B cell (primary cell): ENCODE measurements around the gene EEA1. TPM values are rescaled to one million over a fixed set of nuclear protein-coding genes. Genes with fewer than 3 reads are reported as not detected.

ENCODE experiments used
- ATAC-seq: fragments of 200-7000 bp; cut with Tn5 transposase; one replicate; pipeline ENCODE4 v1.10.0; 2021; ENCODE audit warnings: low read depth, mild to moderate bottlenecking, moderate number of reproducible peaks, moderate library complexity
- CTCF ChIA-PET: fragments of 350-600 bp; sonication (Branson Sonifier 250); formaldehyde crosslinking; loops from one replicate; lab custom pipeline; 2021; ENCODE audit warnings: antibody characterized with exemption, inconsistent platforms; lab: Charles Lee
- POLR2A ChIA-PET: fragments of 350-600 bp; sonication (Branson Sonifier 250); formaldehyde crosslinking; loops from one replicate; lab custom pipeline; 2021; ENCODE audit warnings: antibody characterized with exemption; lab: Charles Lee
- DNase-seq: peaks from one replicate; pipeline ENCODE4 v3.0.0; 2013
- H2AFZ ChIP-seq: 2 replicates; pipeline ENCODE4 v1.6.1; 2012; ENCODE audit warnings: mild to moderate bottlenecking, low read depth, low read length; ENCODE audit not compliant: insufficient read depth, poor library complexity, severe bottlenecking
- H3K27ac ChIP-seq, 2 donors: 1 replicate in 1 of 2; 2 replicates in 1 of 2; pipeline ENCODE4 v1.5.1; 2012 to 2013; ENCODE audit warnings: low read length in 2 of 2, mild to moderate bottlenecking in 2 of 2, moderate library complexity in 1 of 2
- H3K27me3 ChIP-seq, 4 experiments: fragments of 200-600 bp in 1 of 4; sonication (generic) in 1 of 4; replicated peaks in 1 of 4; 1 replicate in 2 of 4; 2 replicates in 2 of 4; pipeline versions ENCODE4 v1.6.1 to v1.7.0; 2013 to 2016; ENCODE audit warnings: low read length in 3 of 4, mild to moderate bottlenecking in 2 of 4, mixed read lengths in 1 of 4, moderate library complexity in 1 of 4; ENCODE audit not compliant: insufficient read depth in 4 of 4, control insufficient read depth in 3 of 4; ENCODE audit errors: control extremely low read depth in 1 of 4
- H3K36me3 ChIP-seq, 2 experiments: replicated peaks in 1 of 2; 1 replicate in 1 of 2; 2 replicates in 1 of 2; pipeline versions ENCODE4 v1.6.1 to v1.7.1; 2013; ENCODE audit warnings: low read length in 1 of 2; ENCODE audit not compliant: insufficient read depth in 2 of 2, control insufficient read depth in 1 of 2; ENCODE audit errors: control extremely low read depth in 1 of 2, extremely low read depth in 1 of 2
- H3K4me1 ChIP-seq, 2 donors: fragments of 200-600 bp in 1 of 2; sonication (generic) in 1 of 2; 1 replicate in 1 of 2; 2 replicates in 1 of 2; pipeline versions ENCODE4 v1.5.1 to v1.6.1; 2013 to 2017; ENCODE audit warnings: low read length in 2 of 2; ENCODE audit not compliant: control insufficient read depth in 2 of 2, insufficient read depth in 2 of 2
- H3K4me2 ChIP-seq: replicated peaks from 2 replicates; pipeline ENCODE3; 2012; ENCODE audit warnings: mild to moderate bottlenecking, low read depth, low read length; ENCODE audit not compliant: poor library complexity, severe bottlenecking
- H3K4me3 ChIP-seq, 5 experiments: fragments of 200-600 bp in 1 of 5; sonication (generic) in 1 of 5; 1 replicate in 3 of 5; 2 replicates in 2 of 5; pipeline versions ENCODE4 v1.5.1 to v1.7.0; 2011 to 2016; ENCODE audit warnings: low read length in 4 of 5, mild to moderate bottlenecking in 4 of 5, low read depth in 2 of 5, control low read depth in 1 of 5, moderate library complexity in 1 of 5; ENCODE audit not compliant: insufficient read depth in 1 of 5; ENCODE audit errors: control extremely low read depth in 1 of 5, extremely low read depth in 1 of 5
- H3K79me2 ChIP-seq: fragments of 200-600 bp; sonication (generic); one replicate; pipeline ENCODE4 v1.6.0; 2016; ENCODE audit warnings: low read length; ENCODE audit not compliant: control insufficient read depth, insufficient read depth
- H3K9ac ChIP-seq: fragments of 200-600 bp; sonication (generic); 2 replicates; pipeline ENCODE4 v1.6.1; 2017; ENCODE audit warnings: mild to moderate bottlenecking, low read length, moderate library complexity
- H3K9me3 ChIP-seq, 3 donors: one replicate each; pipeline versions ENCODE4 v1.6.1 to v1.7.1; 2013; ENCODE audit warnings: low read length in 2 of 3; ENCODE audit not compliant: control insufficient read depth in 2 of 3, insufficient read depth in 1 of 3; ENCODE audit errors: control extremely low read depth in 1 of 3
- H4K20me1 ChIP-seq: 2 replicates; pipeline ENCODE4 v1.6.0; 2012; ENCODE audit warnings: mild to moderate bottlenecking, low read length; ENCODE audit not compliant: insufficient read depth, control insufficient read depth, poor library complexity, severe bottlenecking
- H3K27ac Mint-ChIP-seq: one replicate; pipeline ENCODE4 v1.8.0; 2021; ENCODE audit warnings: mixed read lengths
- H3K27me3 Mint-ChIP-seq: one replicate; pipeline ENCODE4 v1.8.0; 2021; ENCODE audit warnings: mixed read lengths
- H3K4me1 Mint-ChIP-seq: one replicate; pipeline ENCODE4 v1.8.0; 2021; ENCODE audit warnings: mixed read lengths
- H3K4me3 Mint-ChIP-seq: one replicate; pipeline ENCODE4 v1.8.0; 2021; ENCODE audit warnings: mixed read lengths
- H3K9me3 Mint-ChIP-seq: one replicate; pipeline ENCODE4 v1.8.0; 2022; ENCODE audit warnings: mixed read lengths; ENCODE audit not compliant: insufficient read depth
- EZH2 ChIP-seq: IDR thresholded peaks from 2 replicates; pipeline ENCODE4 v1.6.1; 2012; ENCODE audit warnings: borderline replicate concordance, low read depth, mild to moderate bottlenecking, moderate library complexity, low read length; ENCODE audit not compliant: insufficient read depth, poor library complexity, severe bottlenecking
- WGBS: methylation state at CpG from one replicate; pipeline ENCODE4 v1.1.5; 2013; ENCODE audit warnings: missing lambda C conversion rate; ENCODE audit not compliant: insufficient coverage; 5-methylcytosine and 5-hydroxymethylcytosine counted together
- intact Hi-C: fragments of 100-400 bp; cut with micrococcal nuclease; formaldehyde crosslinking; loops from one replicate; pipeline ENCODE4 v1.10.0; 2022
- polyA plus RNA-seq: library from polyadenylated mRNA; depleted of rRNA; stranded (reverse); fragments of >200 nt; gene quantifications from 2 replicates; pipeline ENCODE4 v1.2.3, GENCODE V29; 2012
- total RNA-seq, 2 donors: library from RNA; stranded (reverse); fragments of 120-200 nt in 1 of 2; gene quantifications; 1 replicate in 1 of 2; 2 replicates in 1 of 2; pipeline versions ENCODE4 v1.2.3 to v1.2.4, GENCODE V29; 2013 to 2022
- TF ChIP-seq, protein P1 (sequence below): fragments of 200-600 bp; IDR thresholded peaks from one replicate; pipeline ENCODE4 v1.8.0; 2022; ENCODE audit warnings: antibody characterized with exemption, mild to moderate bottlenecking

Gene EEA1
- total and polyA plus RNA-seq, 2 donors (not counting 1 experiment from before 2014, with no cell fraction given): 1.8 to 26.3 TPM

- Histone ChIP-seq H3K79me2 (peaks cover 76% of the 10 kb centered on the region), H3K27me3 (no peaks in the 10 kb centered on the region), H3K9ac (no peak overlapping the region), H4K20me1 (peaks cover 20% of the 10 kb centered on the region), H3K36me3 (no peaks in the 10 kb centered on the region), H3K4me1 (peaks cover 3 to 6% of the 10 kb centered on the region in 2 donors), H2AFZ (no peak overlapping the region), H3K27ac (no peak overlapping the region), H3K9me3 (peaks cover 0 to 9% (median 3%) of the 10 kb centered on the region in 3 donors), H3K4me2 (no peak overlapping the region), H3K4me3 (no peak overlapping the region)
- 67% methylated on average over 6 of the region's 9 CpGs for WGBS
- H3K4me1 Mint-ChIP-seq: peaks cover 15% of the 10 kb centered on the region
- no peaks in the 10 kb centered on the region for H3K27me3 Mint-ChIP-seq
- ATAC-seq: no peak
- intact Hi-C loops: no loop called here
- TF ChIP-seq EZH2: no peak
- TF ChIP-seq, protein P1, sequence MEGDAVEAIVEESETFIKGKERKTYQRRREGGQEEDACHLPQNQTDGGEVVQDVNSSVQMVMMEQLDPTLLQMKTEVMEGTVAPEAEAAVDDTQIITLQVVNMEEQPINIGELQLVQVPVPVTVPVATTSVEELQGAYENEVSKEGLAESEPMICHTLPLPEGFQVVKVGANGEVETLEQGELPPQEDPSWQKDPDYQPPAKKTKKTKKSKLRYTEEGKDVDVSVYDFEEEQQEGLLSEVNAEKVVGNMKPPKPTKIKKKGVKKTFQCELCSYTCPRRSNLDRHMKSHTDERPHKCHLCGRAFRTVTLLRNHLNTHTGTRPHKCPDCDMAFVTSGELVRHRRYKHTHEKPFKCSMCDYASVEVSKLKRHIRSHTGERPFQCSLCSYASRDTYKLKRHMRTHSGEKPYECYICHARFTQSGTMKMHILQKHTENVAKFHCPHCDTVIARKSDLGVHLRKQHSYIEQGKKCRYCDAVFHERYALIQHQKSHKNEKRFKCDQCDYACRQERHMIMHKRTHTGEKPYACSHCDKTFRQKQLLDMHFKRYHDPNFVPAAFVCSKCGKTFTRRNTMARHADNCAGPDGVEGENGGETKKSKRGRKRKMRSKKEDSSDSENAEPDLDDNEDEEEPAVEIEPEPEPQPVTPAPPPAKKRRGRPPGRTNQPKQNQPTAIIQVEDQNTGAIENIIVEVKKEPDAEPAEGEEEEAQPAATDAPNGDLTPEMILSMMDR: no peak
- H3K27ac Mint-ChIP-seq: no peak overlapping the region
- CTCF ChIA-PET: no interaction called here
- no peaks in the 10 kb centered on the region for H3K9me3 Mint-ChIP-seq
- no peak for DNase-seq
- H3K4me3 Mint-ChIP-seq: no peak overlapping the region
- POLR2A ChIA-PET: no interaction called here
Measured at GRCh38 chr12:92905258-92905810, 23.8 kb downstream of the EEA1 start.

DNA sequence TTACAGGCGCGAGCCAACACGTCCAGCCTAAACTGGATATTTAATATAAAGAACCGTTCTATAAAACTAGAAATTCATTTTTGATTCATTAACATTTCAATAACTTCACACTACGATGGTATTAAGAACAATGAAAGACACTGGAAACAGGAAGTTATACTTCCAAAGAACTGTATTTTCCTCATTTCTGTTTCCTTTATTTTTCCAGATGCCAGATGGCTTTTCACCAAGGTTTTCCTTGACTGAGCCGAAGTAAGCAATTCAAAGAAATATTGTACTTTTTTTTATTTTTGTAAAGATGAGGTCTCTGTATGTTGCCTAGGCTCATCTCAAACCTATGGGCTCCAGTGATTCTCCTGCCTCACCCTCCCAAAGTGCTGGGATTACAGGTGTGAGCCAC, 28.2 kb downstream of the EEA1 start:
- no peak overlapping the region for H3K27ac Mint-ChIP-seq
- Histone ChIP-seq H3K79me2 (peaks cover 70% of the 10 kb centered on the region), H3K27me3 (no peaks in the 10 kb centered on the region), H3K27ac (no peak overlapping the region), H3K4me3 (no peak overlapping the region), H2AFZ (no peak overlapping the region), H4K20me1 (peaks cover 27% of the 10 kb centered on the region), H3K4me1 (no peaks in the 10 kb centered on the region), H3K36me3 (peaks cover 0 to 2% of the 10 kb centered on the region in 2 experiments), H3K4me2 (no peak overlapping the region), H3K9me3 (peaks cover 0 to 3% (median 0%) of the 10 kb centered on the region in 3 donors), H3K9ac (no peak overlapping the region)
- no CpG with 5 or more reads among the region's 6 CpGs for WGBS
- intact Hi-C loops: no loop called here
- DNase-seq (no peak), ATAC-seq (no peak)
- POLR2A ChIA-PET: no interaction called here
- no peaks in the 10 kb centered on the region for H3K27me3 Mint-ChIP-seq
- TF ChIP-seq, protein P1: no peak
- TF ChIP-seq EZH2: no peak
- no peaks in the 10 kb centered on the region for H3K9me3 Mint-ChIP-seq
- H3K4me3 Mint-ChIP-seq: no peak overlapping the region
- CTCF ChIA-PET: interaction anchor here (0.6 kb wide), 1 partner anchor 175 kb away, joined by 3 read pairs; no protein-coding TSS in a partner anchor
- peaks cover 11% of the 10 kb centered on the region for H3K4me1 Mint-ChIP-seq
